HEK293 (cell line): ENCODE data around the gene TPGS1.

Experiments
- CTCF ChIA-PET: fragments of 350-600 bp; formaldehyde crosslinking; extraction: SDS; loops from one replicate; lab custom pipeline; 2021; ENCODE audit warnings: antibody characterized with exemption; lab: Yijun Ruan, JAX
- POLR2A ChIA-PET: fragments of 300-600 bp; formaldehyde crosslinking; extraction: SDS; loops from one replicate; lab custom pipeline; 2020; ENCODE audit warnings: antibody characterized with exemption, inconsistent platforms; lab: Yijun Ruan, JAX
- H3K27ac ChIP-seq: fragments of 200-500 bp; sonication (Bioruptor generic); 2 replicates; pipeline ENCODE4 v1.5.1; 2014; ENCODE audit warnings: low read depth, low read length, control low read depth, inconsistent platforms; ENCODE audit errors: extremely low read depth
- H3K36me3 ChIP-seq, 2 experiments: fragments of 200-500 bp in 1 of 2; sonication (Bioruptor generic) in 1 of 2; 1 replicate in 1 of 2; 2 replicates in 1 of 2; pipeline ENCODE4 v1.5.1; 2014 to 2017; ENCODE audit warnings: inconsistent platforms in 2 of 2, low read length in 2 of 2; ENCODE audit not compliant: control insufficient read depth in 2 of 2, insufficient read depth in 1 of 2
- H3K4me1 ChIP-seq: fragments of 200-500 bp; sonication (Bioruptor generic); 2 replicates; pipeline ENCODE4 v1.5.1; 2014; ENCODE audit warnings: mild to moderate bottlenecking, low read length, inconsistent platforms; ENCODE audit not compliant: control insufficient read depth, insufficient read depth
- H3K4me3 ChIP-seq: 2 replicates; pipeline ENCODE4 v1.5.1; 2011; ENCODE audit warnings: low read depth, mild to moderate bottlenecking, control low read depth, low read length, moderate library complexity
- H3K9me3 ChIP-seq: fragments of 200-500 bp; sonication (Bioruptor generic); 2 replicates; pipeline ENCODE4 v1.5.1; 2014; ENCODE audit warnings: low read depth, low read length, inconsistent platforms; ENCODE audit not compliant: control insufficient read depth, insufficient read depth
- GLI4 ChIP-seq: fragments of 450-650 bp; formaldehyde crosslinking; IDR thresholded peaks from 2 replicates; pipeline ENCODE4 v1.5.1; 2016; ENCODE audit warnings: missing biosample characterization, missing genetic modification characterization
- HOXD13 ChIP-seq: sonication (generic); formaldehyde crosslinking; IDR thresholded peaks from 2 replicates; pipeline ENCODE4 v1.8.0; 2022; ENCODE audit warnings: missing genetic modification reagents, borderline replicate concordance
- KLF16 ChIP-seq: fragments of 450-650 bp; formaldehyde crosslinking; IDR thresholded peaks from 2 replicates; pipeline ENCODE4 v1.5.1; 2017; ENCODE audit warnings: missing biosample characterization, missing genetic modification characterization
- SCRT1 ChIP-seq: fragments of 450-650 bp; formaldehyde crosslinking; IDR thresholded peaks from 2 replicates; pipeline ENCODE4 v1.5.1; 2016; ENCODE audit warnings: missing biosample characterization, missing genetic modification characterization, borderline replicate concordance
- YY2 ChIP-seq: fragments of 450-650 bp; formaldehyde crosslinking; IDR thresholded peaks from 2 replicates; pipeline ENCODE4 v1.5.1; 2016; ENCODE audit warnings: missing biosample characterization, missing genetic modification characterization
- ZBTB8A ChIP-seq: fragments of 450-650 bp; formaldehyde crosslinking; IDR thresholded peaks from 2 replicates; pipeline ENCODE4 v1.5.1; 2016; ENCODE audit warnings: missing biosample characterization, missing genetic modification characterization
- ZEB2 ChIP-seq: fragments of 450-650 bp; formaldehyde crosslinking; IDR thresholded peaks from 2 replicates; pipeline ENCODE4 v1.5.1; 2016; ENCODE audit warnings: missing biosample characterization, missing genetic modification characterization
- ZNF138 ChIP-seq: fragments of 450-650 bp; formaldehyde crosslinking; IDR thresholded peaks from 2 replicates; pipeline ENCODE4 v1.5.1; 2016; ENCODE audit warnings: missing biosample characterization, missing genetic modification characterization, borderline replicate concordance
- ZNF2 ChIP-seq: fragments of 450-650 bp; formaldehyde crosslinking; IDR thresholded peaks from 2 replicates; pipeline ENCODE4 v1.5.1; 2016; ENCODE audit warnings: missing biosample characterization, missing genetic modification characterization
- ZNF274 ChIP-seq, 2 experiments: fragments of 200-500 bp in 1 of 2; fragments of 450-650 bp in 1 of 2; sonication (Bioruptor generic) in 1 of 2; formaldehyde crosslinking in 1 of 2; IDR thresholded peaks; 2 replicates each; pipeline versions ENCODE4 v1.5.1 to v1.6.1; 2014 to 2016; ENCODE audit warnings: borderline replicate concordance in 1 of 2, inconsistent platforms in 1 of 2, low read length in 1 of 2, missing biosample characterization in 1 of 2, missing genetic modification characterization in 1 of 2
- ZNF354C ChIP-seq: fragments of 450-650 bp; formaldehyde crosslinking; IDR thresholded peaks from 2 replicates; pipeline ENCODE4 v1.5.1; 2016; ENCODE audit warnings: missing biosample characterization, missing genetic modification characterization, low read depth, borderline replicate concordance
- ZNF394 ChIP-seq: fragments of 450-650 bp; formaldehyde crosslinking; IDR thresholded peaks from 2 replicates; pipeline ENCODE4 v1.5.1; 2016; ENCODE audit warnings: missing biosample characterization, missing genetic modification characterization, mild to moderate bottlenecking, moderate library complexity, borderline replicate concordance
- ZNF560 ChIP-seq: fragments of 450-650 bp; formaldehyde crosslinking; IDR thresholded peaks from 2 replicates; pipeline ENCODE4 v1.5.1; 2017; ENCODE audit warnings: missing biosample characterization, missing genetic modification characterization, borderline replicate concordance
- ZNF660 ChIP-seq: fragments of 450-650 bp; IDR thresholded peaks from 2 replicates; pipeline ENCODE4 v1.5.1; 2018; ENCODE audit warnings: missing biosample characterization, mild to moderate bottlenecking, missing genetic modification characterization
- ZNF677 ChIP-seq: fragments of 450-650 bp; IDR thresholded peaks from 2 replicates; pipeline ENCODE4 v1.5.0; 2018; ENCODE audit warnings: missing biosample characterization, mild to moderate bottlenecking, missing genetic modification characterization, moderate library complexity
- ZNF76 ChIP-seq: fragments of 450-650 bp; formaldehyde crosslinking; IDR thresholded peaks from 2 replicates; pipeline ENCODE4; 2016; ENCODE audit warnings: low read depth, missing biosample characterization, missing genetic modification characterization, borderline replicate concordance
- ZNF792 ChIP-seq: fragments of 450-650 bp; formaldehyde crosslinking; IDR thresholded peaks from 2 replicates; pipeline ENCODE4 v1.5.1; 2016; ENCODE audit warnings: missing biosample characterization, missing genetic modification characterization
- TF ChIP-seq, protein P1 (sequence below): fragments of 450-650 bp; formaldehyde crosslinking; IDR thresholded peaks from 2 replicates; pipeline ENCODE4 v1.5.1; 2016; ENCODE audit warnings: missing biosample characterization, missing genetic modification characterization, borderline replicate concordance
- TF ChIP-seq, protein P2 (sequence below): IDR thresholded peaks from 2 replicates; pipeline ENCODE4 v1.6.1; 2011; ENCODE audit warnings: mild to moderate bottlenecking, low read depth, low read length, borderline replicate concordance
- TF ChIP-seq, protein P3 (sequence below): fragments of 450-650 bp; formaldehyde crosslinking; IDR thresholded peaks from 2 replicates; pipeline ENCODE4 v1.5.1; 2016; ENCODE audit warnings: missing biosample characterization, missing genetic modification characterization
- TF ChIP-seq, protein P4 (sequence below): fragments of 450-650 bp; formaldehyde crosslinking; IDR thresholded peaks from 2 replicates; pipeline ENCODE4 v1.5.1; 2017; ENCODE audit warnings: missing biosample characterization, missing genetic modification characterization
- TF ChIP-seq, protein P5 (sequence below): fragments of 450-650 bp; formaldehyde crosslinking; IDR thresholded peaks from 2 replicates; pipeline ENCODE4 v1.5.1; 2016; ENCODE audit warnings: missing biosample characterization, missing genetic modification characterization
- TF ChIP-seq, protein P6 (sequence below): fragments of 450-650 bp; formaldehyde crosslinking; IDR thresholded peaks from 2 replicates; pipeline ENCODE4 v1.5.1; 2016; ENCODE audit warnings: missing biosample characterization, missing genetic modification characterization

Gene TPGS1, protein sequence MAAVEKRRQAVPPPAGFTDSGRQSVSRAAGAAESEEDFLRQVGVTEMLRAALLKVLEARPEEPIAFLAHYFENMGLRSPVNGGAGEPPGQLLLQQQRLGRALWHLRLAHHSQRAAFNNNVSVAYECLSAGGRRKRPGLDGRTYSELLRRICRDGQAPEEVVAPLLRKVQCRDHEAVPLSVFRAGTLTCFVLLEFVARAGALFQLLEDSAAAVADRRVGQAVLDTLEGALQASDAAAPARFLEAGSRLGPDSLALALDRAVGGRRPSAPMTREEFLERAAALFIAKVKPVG

DNA sequence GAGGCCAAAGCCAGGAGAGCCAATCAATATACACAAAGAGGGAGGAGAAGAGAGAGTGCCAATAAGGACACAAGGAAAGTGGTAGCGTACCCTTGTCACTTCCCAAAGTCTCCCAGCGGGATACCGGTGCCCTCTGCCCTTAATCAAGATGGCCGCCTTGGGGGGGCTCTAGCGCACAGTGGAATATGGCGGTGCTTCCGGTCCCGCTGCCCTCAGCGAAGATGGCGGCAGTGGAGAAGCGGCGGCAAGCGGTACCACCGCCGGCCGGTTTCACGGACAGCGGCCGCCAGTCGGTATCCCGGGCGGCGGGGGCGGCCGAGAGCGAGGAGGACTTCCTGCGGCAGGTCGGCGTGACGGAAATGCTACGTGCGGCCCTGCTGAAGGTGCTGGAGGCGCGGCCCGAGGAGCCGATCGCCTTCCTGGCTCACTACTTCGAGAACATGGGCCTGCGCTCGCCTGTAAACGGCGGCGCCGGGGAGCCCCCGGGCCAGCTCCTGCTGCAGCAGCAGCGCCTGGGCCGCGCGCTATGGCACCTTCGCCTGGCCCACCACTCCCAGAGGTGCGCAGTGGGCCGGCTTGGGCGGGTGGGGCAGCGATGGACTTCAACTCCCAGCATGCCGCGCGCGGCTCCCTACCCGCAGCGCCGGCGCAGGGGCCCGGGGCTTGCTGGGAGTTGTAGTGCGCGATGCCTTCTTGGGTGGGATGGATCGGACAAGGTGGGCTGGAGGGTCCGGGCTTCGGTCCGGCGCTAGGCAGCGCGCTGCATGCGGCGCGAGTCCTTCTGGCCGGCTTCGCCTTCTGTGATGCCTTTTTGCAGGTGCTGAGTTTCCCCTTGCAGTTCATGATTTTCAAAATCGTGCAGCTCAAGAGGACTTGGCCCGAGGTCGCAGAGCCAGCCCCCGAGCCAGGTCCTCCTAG, at the start of gene TPGS1:
TSS of gene TPGS1 (plus strand) at position 212 of the 918 bp plus-strand sequence. CDS start at position 222, 10 bp downstream.
- H3K36me3 ChIP-seq = peaks cover 0 to 5% of the 10 kb centered on the region in 2 experiments; a peak in 1 of 3 replicates
- CTCF ChIA-PET = interaction anchor here (0.9 to 1.8 kb wide), 15 partner anchors 8 to 358 kb away, joined by 3 to 16 read pairs (median 4); partner anchors contain the start of genes MADCAM1 and SHC2
- peak within 1 kb of the TSS; percentile 72 for H3K4me3 ChIP-seq
- POLR2A ChIA-PET = interaction anchor here (0.6 to 1.8 kb wide), 7 partner anchors 12 to 47 kb away, joined by 3 to 33 read pairs (median 7); partner anchors contain the start of genes CDC34 and SHC2
- no peaks in the 10 kb centered on the region for H3K9me3 ChIP-seq
- H3K27ac ChIP-seq = peak within 1 kb of the TSS; percentile 93
- peaks cover 7% of the 10 kb centered on the region; the same call in 1 of the 2 replicates for H3K4me1 ChIP-seq
- TF ChIP-seq ZNF660 (tag by site-specific recombination) (0 out of 2 replicates have a peak, but pooled peaks have one; percentile 8), SCRT1 (tag by site-specific recombination) (no peak), ZEB2 (tag by site-specific recombination) (peak; percentile 89), ZNF677 (no peak), GLI4 (tag by site-specific recombination) (no peak), ZNF394 (peak; percentile 89), ZNF2 (tag by site-specific recombination) (peak; percentile 41; the same call in 1 of the 2 replicates), ZNF274 (IDR thresholded peaks at IDR 0.05; ENCODE audit: low read length) (no peak), ZNF274 (tag by site-specific recombination; IDR thresholded peaks at IDR 0.05; ENCODE audit: borderline replicate concordance) (no peak), ZNF138 (tag by site-specific recombination) (no peak), ZNF792 (tag by site-specific recombination) (no peak), YY2 (tag by site-specific recombination) (peak; percentile 98), ZNF354C (no peak), HOXD13 (CRISPR knock-in tag) (no peak), ZBTB8A (tag by site-specific recombination) (0 out of 2 replicates have a peak, but pooled peaks have one; percentile 20), ZNF560 (no peak), KLF16 (tag by site-specific recombination) (0 out of 2 replicates have a peak, but pooled peaks have one; percentile 37), ZNF76 (peak; percentile 98)
- TF ChIP-seq, protein P1, sequence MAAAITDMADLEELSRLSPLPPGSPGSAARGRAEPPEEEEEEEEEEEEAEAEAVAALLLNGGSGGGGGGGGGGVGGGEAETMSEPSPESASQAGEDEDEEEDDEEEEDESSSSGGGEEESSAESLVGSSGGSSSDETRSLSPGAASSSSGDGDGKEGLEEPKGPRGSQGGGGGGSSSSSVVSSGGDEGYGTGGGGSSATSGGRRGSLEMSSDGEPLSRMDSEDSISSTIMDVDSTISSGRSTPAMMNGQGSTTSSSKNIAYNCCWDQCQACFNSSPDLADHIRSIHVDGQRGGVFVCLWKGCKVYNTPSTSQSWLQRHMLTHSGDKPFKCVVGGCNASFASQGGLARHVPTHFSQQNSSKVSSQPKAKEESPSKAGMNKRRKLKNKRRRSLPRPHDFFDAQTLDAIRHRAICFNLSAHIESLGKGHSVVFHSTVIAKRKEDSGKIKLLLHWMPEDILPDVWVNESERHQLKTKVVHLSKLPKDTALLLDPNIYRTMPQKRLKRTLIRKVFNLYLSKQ = no peak
- TF ChIP-seq, protein P2, sequence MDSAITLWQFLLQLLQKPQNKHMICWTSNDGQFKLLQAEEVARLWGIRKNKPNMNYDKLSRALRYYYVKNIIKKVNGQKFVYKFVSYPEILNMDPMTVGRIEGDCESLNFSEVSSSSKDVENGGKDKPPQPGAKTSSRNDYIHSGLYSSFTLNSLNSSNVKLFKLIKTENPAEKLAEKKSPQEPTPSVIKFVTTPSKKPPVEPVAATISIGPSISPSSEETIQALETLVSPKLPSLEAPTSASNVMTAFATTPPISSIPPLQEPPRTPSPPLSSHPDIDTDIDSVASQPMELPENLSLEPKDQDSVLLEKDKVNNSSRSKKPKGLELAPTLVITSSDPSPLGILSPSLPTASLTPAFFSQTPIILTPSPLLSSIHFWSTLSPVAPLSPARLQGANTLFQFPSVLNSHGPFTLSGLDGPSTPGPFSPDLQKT = no peak
- TF ChIP-seq, protein P3, sequence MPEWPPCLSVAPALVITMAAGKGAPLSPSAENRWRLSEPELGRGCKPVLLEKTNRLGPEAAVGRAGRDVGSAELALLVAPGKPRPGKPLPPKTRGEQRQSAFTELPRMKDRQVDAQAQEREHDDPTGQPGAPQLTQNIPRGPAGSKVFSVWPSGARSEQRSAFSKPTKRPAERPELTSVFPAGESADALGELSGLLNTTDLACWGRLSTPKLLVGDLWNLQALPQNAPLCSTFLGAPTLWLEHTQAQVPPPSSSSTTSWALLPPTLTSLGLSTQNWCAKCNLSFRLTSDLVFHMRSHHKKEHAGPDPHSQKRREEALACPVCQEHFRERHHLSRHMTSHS (tag by site-specific recombination) = no peak
- TF ChIP-seq, protein P4, sequence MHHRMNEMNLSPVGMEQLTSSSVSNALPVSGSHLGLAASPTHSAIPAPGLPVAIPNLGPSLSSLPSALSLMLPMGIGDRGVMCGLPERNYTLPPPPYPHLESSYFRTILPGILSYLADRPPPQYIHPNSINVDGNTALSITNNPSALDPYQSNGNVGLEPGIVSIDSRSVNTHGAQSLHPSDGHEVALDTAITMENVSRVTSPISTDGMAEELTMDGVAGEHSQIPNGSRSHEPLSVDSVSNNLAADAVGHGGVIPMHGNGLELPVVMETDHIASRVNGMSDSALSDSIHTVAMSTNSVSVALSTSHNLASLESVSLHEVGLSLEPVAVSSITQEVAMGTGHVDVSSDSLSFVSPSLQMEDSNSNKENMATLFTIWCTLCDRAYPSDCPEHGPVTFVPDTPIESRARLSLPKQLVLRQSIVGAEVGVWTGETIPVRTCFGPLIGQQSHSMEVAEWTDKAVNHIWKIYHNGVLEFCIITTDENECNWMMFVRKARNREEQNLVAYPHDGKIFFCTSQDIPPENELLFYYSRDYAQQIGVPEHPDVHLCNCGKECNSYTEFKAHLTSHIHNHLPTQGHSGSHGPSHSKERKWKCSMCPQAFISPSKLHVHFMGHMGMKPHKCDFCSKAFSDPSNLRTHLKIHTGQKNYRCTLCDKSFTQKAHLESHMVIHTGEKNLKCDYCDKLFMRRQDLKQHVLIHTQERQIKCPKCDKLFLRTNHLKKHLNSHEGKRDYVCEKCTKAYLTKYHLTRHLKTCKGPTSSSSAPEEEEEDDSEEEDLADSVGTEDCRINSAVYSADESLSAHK (tag by site-specific recombination) = no peak
- TF ChIP-seq, protein P5, sequence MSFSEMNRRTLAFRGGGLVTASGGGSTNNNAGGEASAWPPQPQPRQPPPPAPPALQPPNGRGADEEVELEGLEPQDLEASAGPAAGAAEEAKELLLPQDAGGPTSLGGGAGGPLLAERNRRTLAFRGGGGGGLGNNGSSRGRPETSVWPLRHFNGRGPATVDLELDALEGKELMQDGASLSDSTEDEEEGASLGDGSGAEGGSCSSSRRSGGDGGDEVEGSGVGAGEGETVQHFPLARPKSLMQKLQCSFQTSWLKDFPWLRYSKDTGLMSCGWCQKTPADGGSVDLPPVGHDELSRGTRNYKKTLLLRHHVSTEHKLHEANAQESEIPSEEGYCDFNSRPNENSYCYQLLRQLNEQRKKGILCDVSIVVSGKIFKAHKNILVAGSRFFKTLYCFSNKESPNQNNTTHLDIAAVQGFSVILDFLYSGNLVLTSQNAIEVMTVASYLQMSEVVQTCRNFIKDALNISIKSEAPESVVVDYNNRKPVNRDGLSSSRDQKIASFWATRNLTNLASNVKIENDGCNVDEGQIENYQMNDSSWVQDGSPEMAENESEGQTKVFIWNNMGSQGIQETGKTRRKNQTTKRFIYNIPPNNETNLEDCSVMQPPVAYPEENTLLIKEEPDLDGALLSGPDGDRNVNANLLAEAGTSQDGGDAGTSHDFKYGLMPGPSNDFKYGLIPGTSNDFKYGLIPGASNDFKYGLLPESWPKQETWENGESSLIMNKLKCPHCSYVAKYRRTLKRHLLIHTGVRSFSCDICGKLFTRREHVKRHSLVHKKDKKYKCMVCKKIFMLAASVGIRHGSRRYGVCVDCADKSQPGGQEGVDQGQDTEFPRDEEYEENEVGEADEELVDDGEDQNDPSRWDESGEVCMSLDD (tag by site-specific recombination) = peak; percentile 37; the same call in 1 of the 2 replicates
- TF ChIP-seq, protein P6, sequence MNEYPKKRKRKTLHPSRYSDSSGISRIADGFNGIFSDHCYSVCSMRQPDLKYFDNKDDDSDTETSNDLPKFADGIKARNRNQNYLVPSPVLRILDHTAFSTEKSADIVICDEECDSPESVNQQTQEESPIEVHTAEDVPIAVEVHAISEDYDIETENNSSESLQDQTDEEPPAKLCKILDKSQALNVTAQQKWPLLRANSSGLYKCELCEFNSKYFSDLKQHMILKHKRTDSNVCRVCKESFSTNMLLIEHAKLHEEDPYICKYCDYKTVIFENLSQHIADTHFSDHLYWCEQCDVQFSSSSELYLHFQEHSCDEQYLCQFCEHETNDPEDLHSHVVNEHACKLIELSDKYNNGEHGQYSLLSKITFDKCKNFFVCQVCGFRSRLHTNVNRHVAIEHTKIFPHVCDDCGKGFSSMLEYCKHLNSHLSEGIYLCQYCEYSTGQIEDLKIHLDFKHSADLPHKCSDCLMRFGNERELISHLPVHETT = peak; percentile 81
